8988T (cell line): ENCODE results near the gene TAF8.
"Not testable (repeated sequence)": the region's sequence is repeated elsewhere in the genome, so short reads cannot be mapped to it uniquely, and the experiment has no call there.

ENCODE experiments used
- DNase-seq: peaks from one replicate; pipeline ENCODE4 v3.0.0; 2011

TAF8 gene, protein sequence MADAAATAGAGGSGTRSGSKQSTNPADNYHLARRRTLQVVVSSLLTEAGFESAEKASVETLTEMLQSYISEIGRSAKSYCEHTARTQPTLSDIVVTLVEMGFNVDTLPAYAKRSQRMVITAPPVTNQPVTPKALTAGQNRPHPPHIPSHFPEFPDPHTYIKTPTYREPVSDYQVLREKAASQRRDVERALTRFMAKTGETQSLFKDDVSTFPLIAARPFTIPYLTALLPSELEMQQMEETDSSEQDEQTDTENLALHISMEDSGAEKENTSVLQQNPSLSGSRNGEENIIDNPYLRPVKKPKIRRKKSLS

GRCh38 chr6:42050297-42051267, at the start of gene TAF8:
TAF8 (plus strand) TSS chr6:42050524; CDS start chr6:42050542, 18 bp downstream.
- peak; percentile 86 for DNase-seq

- no peak for DNase-seq
Observed at GRCh38 chr6:42001506-42001905, 48.8 kb upstream of the TAF8 start.

- DNase-seq, result not testable (repeated sequence)
Observed at GRCh38 chr6:42003658-42004057, 46.7 kb upstream of the TAF8 start.

DNA sequence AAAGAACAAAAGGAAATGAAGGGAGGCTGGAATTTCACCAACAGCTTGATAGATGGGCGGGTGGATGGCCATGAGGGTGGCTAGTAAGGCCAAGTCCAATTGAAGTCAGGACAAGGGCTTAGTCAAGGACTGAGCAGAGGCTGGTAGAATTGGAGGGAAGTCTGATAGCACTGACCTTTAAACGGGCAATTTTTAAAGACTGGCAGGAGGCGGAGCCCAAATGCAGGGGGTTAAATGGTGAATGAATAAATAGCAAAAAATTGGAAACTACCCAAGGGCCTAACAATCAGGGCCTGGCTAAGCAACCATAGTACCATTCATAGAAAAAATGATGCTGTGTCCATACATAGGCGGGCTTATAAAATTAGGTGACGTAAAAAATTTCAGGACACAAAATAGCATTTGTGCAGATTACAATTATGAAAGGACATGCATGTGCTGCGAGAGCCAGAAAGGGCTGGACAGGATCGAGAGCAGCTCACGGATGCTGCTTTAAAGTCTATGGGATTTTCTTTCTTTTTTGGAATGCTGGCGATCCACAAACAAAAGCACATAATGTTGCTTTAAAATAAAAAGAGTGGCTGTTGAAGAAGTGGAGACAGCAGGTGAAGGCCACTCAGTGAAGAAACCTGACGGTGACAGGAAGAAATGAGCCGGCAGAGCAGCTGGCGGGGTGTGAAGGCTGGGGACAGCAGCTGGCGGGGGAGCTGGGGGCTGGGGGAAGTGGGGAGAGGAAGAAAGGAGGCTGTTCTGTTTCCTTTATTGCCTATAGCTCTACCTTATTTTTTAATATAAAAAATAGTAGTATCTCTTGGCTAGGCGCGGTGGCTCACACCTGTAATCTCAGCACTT, 42.8 kb upstream of the TAF8 start:
- no peak for DNase-seq

GRCh38 chr6:42008138-42008528, 42.2 kb upstream of the TAF8 start:
- not testable (repeated sequence) for DNase-seq

- DNase-seq, result no peak
Observed at GRCh38 chr6:42009844-42010184, 40.5 kb upstream of the TAF8 start.

DNA sequence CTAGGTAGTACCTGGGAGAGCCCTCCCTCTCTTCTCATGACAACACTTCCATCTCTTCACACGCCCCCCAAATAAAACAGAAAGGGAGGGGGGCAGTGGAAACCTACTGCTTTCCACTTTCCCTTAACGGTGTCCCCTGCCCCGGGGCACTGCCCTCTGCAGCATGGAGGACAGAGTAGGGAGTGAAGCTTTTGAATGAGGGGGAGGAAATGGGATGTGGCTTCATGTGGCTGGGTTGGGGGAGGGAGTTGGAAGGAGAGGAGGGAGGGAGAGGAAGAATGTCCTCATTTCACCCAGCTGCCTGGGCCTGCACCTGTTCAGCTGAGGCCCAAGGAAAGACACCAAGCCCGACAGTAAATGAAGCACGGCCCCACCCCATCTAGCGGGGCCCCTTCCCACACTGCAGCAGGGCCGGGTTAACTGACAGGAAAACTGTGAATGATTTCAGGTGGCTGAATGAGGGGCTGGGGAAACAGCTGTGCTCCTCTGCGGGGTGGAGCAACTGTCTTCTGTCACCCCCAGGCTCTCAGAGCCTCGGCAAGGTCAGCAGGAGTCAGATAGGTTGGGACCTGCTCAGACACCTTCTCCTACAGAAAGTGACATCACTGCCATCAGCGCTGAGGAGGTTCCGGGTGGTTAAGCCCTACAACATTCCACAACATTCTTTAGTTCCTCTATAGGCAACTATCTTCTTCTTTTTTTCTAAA, 40.0 kb upstream of the TAF8 start:
- DNase-seq, result no peak

GRCh38 chr6:42010909-42011308, 39.4 kb upstream of the TAF8 start:
- no peak for DNase-seq

GRCh38 chr6:42012501-42013133, 37.7 kb upstream of the TAF8 start:
- no peak for DNase-seq

DNA sequence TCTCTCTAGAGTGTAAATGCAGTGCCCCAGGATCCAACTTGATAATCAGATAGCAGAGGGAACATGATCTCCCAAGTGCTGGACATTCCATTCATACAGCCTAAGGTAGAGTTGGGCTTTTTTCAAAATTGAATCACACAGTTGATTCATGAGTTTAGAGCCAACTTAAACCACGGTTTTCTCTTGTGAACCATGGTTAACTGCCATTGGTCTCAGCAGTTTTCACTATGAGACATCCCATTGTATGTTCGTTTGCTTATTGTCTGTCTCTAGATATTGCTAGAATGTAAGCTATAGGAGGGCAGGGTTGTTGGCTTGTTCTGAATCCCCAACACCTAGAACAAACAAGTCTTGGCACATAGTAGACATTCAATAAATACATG, 37.2 kb upstream of the TAF8 start:
- no peak for DNase-seq

DNA sequence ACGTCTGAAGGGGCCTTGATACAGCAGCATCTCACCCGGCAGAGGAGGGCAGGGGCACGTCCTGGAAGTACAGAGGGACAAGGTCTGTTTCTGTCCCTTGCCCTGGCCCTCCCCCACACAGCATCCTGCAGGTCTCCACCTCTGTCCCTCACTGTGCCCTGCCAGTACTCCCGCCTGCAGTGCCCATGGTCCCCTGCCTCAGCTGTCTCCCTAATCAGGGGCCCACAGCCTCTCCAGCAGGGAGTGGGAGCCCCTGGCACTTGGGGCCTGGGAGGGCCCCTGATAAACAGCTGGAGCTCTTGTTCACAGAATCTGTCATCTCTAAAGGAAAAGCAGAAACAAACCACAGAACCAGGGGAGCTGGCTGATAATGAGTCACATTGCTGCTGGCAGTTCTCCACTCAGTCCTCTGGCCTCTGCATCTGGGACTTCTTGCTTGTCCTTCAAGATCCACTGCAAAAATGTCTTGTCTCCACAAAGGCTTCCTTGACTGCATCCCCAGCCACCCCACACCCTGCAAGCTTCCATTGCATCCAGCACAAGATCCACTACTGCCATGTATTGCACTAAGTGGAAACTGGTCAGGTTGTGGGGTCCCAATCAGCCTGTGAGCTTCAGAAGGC, 33.2 kb upstream of the TAF8 start:
- no peak for DNase-seq

GRCh38 chr6:42020967-42021366, 29.4 kb upstream of the TAF8 start:
- no peak for DNase-seq

DNA sequence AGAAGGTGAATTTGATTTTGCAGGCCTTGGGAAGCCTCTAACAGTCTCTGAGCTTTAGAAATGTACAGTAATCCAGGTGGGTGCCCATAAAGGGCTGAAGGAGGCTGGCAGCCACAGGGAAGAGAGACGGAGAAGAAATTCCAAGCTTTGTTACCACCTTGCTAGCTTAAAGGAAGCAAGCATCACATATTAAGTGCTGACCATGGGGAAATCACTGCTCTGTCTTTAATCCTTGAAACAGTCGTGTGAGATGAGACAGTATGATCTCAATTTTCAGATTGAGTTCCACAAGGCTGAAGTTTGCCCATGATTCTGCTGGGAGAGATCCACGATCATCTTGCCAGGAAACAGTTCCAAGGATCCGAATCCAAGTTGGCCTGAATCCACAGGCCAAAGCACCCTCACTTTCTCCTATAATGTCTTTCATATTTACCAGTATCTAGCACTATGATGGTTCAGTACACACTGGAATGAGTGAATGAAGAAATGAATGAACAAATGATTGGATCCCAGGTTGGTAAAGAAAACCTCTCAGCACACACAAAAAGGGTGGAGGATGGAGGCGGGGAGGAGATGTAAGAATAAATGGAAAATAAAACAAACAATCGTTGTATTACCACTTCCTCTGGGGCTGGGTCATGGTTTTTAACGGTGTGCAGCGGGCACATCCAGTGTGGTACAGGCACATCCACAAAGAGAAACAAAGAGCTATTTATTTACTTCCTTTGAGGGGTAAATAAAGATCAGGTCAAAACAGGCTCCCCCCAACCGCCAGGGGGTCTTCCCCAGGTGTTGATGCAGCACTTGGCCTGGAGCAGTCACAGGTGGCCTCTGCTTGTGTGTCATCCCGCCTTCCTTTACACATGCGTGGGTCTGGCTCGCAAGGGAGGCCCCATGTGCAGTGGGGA, 28.2 kb upstream of the TAF8 start:
- no peak for DNase-seq

GRCh38 chr6:42022755-42023384, 27.5 kb upstream of the TAF8 start:
- DNase-seq, result no peak

DNA sequence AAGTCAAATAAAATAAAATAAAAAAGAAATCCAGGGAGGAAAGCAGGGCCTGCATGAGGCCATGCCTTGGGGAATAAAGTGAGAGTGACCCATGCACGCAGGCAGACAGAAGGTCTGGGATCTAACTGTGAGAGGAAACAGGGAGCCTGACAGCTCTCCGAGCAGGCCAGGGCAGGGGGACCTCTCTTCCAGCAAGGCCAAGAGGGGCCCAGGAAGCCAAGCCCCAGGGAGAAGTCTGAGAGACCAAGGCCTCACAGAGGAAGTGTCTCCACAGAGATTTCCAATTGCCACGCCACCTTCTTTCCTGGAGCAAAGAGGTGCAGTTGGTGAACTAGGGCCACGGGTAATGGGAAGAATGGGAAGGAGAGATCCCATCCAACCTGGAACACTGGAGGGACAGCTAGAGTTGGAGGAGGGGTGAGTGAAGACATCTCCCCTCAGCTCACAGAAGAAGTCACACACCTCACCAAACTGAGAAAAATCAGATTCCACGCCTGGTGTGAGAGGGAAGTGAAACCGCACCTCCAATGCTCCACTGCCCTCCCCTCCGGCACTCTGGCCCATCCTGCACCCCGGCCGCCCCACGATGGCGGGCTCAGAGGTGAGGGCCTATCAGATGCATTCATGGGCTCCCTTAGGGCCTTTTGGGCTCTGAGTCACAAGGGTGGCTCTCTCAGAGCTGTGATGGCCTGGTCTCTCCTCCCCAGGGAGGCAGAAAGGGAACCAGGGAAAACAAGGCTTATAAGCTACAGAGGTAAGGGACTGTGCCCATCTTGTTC, 25.1 kb upstream of the TAF8 start:
- no peak for DNase-seq

DNA sequence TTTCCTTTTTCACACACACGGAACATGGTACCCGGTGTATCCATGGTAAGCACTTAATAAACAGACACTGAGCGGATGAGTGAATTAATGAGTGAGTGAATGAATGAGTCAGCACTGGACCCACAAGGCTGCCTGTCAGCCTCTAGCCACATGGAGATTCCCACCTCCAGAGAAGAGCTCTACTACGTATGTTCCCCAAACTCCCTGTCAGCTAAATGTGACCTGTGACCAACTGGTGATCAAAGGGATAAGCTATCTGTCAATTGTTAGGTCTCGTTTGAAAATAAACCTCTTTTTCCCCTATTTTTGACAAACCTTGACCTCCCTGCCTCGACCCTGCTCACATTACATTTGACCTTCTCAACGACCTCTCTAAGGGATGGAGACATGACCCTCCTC, 24.5 kb upstream of the TAF8 start:
- DNase-seq, result no peak

DNA sequence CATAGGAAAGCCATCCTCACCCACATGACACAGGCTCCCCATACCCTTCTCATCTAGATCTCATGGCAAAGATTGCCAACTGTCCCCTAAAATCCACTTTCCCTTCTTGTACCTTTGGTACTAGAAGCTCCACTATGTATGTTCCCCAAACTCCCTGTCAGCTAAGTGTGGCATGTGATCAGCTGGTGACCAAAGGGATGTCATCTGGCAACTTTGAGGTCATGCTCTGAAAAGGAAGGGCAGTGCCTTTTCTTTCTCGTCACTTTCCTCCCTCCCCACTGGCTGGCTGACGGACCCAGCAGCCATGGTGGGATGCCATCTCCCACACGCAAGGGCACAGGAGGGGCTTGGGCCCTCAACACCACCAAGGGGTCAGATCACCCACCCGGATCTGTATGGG, 23.8 kb upstream of the TAF8 start:
- no peak for DNase-seq

DNA sequence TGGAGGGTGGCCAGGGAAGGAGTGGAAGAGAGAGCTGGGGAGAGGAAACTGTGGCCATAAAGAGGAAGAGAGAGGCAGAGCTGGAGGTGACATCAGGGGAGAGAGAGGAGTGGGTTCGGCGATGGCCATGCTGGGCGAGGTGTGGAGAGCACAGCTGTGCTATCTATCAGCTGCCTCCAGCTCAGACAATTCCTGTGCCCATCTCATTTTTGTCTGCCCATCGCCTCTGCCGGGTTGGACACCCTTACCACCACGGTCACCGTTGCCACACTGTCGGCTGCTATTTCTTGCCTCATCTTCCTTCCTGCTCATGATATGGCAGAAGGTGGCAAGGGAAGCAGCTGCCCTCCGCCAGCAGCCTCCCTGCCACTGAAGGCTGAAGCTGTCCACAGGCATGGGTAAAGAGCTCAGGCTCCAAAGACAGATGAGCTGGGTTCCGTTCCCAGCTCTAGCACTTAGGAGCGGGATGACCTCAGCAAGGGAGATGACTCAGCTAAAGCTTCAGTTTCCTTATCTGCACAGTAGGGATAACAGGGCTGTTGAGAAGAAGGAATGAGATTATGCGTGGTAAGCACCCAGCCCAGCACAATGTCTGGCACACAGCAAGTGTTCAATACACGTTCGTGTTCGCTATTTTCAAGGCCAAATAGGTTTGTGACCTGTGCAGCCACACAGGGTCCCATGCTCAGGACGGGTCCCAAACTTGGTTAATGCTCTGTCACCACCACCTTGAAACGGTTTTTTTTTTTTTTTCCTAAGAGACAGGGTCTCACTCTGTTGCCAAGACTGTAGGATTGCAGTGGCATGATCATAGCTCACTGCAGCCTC, 21.9 kb upstream of the TAF8 start:
- no peak for DNase-seq
